Measurements from ENCODE around the gene DAAM1.

DAAM1 gene

GRCh38 chr14:59313144-59313651, 124.7 kb downstream of the DAAM1 start:
- DNase-seq (ENCODE audit: low read depth): no peak
- no peak for TF ChIP-seq CTCF (IDR thresholded peaks at IDR 0.05; ENCODE audit: low read depth, low read length, missing control alignments)
- no peak overlapping the region for H3K4me3 ChIP-seq (ENCODE audit: low read depth, low read length)

- TF ChIP-seq CTCF (IDR thresholded peaks at IDR 0.05; ENCODE audit: low read depth, low read length, missing control alignments): no peak
- no peak overlapping the region for H3K4me3 ChIP-seq (ENCODE audit: low read depth, low read length)
- no peak for DNase-seq (ENCODE audit: low read depth)
Measured at GRCh38 chr14:59313658-59314608, 125.5 kb downstream of the DAAM1 start.

- H3K4me3 ChIP-seq (ENCODE audit: low read depth, low read length): no peak overlapping the region
- DNase-seq (ENCODE audit: low read depth): no peak
- TF ChIP-seq CTCF (IDR thresholded peaks at IDR 0.05; ENCODE audit: low read depth, low read length, missing control alignments): no peak
Measured at GRCh38 chr14:59314953-59315599, 126.6 kb downstream of the DAAM1 start.

- TF ChIP-seq CTCF (IDR thresholded peaks at IDR 0.05; ENCODE audit: low read depth, low read length, missing control alignments): no peak
- DNase-seq (ENCODE audit: low read depth): no peak
- no peak overlapping the region for H3K4me3 ChIP-seq (ENCODE audit: low read depth, low read length)
Measured at GRCh38 chr14:59316151-59316830, 127.8 kb downstream of the DAAM1 start.

GRCh38 chr14:59317346-59317745, 128.9 kb downstream of the DAAM1 start:
- no peak for DNase-seq (ENCODE audit: low read depth)
- TF ChIP-seq CTCF (IDR thresholded peaks at IDR 0.05; ENCODE audit: low read depth, low read length, missing control alignments): no peak

GRCh38 chr14:59317798-59318505, 129.5 kb downstream of the DAAM1 start:
- no peak overlapping the region for H3K4me3 ChIP-seq (ENCODE audit: low read depth, low read length)
- no peak for DNase-seq (ENCODE audit: low read depth)
- no peak for TF ChIP-seq CTCF (IDR thresholded peaks at IDR 0.05; ENCODE audit: low read depth, low read length, missing control alignments)

More at GRCh38 chr14:59317346-59317745, 128.9 kb downstream of the DAAM1 start:
- H3K4me3 ChIP-seq (ENCODE audit: low read depth, low read length): no peak overlapping the region
